ENCODE measurements around the gene ENPP7.

The ENPP7 gene

GRCh38 chr17:79730437-79730768 is 340 bp upstream of the ENPP7 start:
- DNase-seq (ENCODE audit: low read depth in 1 of 2, low spot score in 1 of 2): no peak

GRCh38 chr17:79732254-79732653 is 1.5 kb downstream of the ENPP7 start:
- no peak for DNase-seq (ENCODE audit: low read depth in 1 of 2, low spot score in 1 of 2)

GRCh38 chr17:79732804-79733691 is 2.3 kb downstream of the ENPP7 start:
- no peak for DNase-seq (ENCODE audit: low read depth in 1 of 2, low spot score in 1 of 2)

DNA sequence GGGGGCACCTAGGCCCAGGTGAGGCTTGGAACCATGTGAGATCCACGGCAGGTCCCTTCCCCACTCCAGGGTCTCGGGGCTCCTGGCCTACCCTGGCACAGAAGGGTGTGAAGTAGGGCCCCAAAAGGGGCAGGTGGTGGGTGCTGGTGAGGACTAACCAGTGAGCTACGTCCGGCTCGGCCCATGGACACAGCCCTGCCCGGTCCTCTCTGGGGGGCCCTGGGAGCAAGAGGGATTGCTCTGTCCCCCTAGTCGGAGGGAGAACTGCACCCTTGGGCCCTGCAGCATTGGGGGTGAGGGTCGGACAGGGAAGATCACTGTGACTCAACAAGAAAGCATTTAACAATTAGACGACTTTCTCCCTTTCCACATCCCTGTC is 2.9 kb downstream of the ENPP7 start:
- DNase-seq (ENCODE audit: low read depth in 1 of 2, low spot score in 1 of 2): no peak

GRCh38 chr17:79735096-79735495 is 4.4 kb downstream of the ENPP7 start:
- DNase-seq (ENCODE audit: low read depth in 1 of 2, low spot score in 1 of 2): no peak

GRCh38 chr17:79737046-79737921 is 6.5 kb downstream of the ENPP7 start:
- DNase-seq (ENCODE audit: low read depth in 1 of 2, low spot score in 1 of 2): no peak

DNA sequence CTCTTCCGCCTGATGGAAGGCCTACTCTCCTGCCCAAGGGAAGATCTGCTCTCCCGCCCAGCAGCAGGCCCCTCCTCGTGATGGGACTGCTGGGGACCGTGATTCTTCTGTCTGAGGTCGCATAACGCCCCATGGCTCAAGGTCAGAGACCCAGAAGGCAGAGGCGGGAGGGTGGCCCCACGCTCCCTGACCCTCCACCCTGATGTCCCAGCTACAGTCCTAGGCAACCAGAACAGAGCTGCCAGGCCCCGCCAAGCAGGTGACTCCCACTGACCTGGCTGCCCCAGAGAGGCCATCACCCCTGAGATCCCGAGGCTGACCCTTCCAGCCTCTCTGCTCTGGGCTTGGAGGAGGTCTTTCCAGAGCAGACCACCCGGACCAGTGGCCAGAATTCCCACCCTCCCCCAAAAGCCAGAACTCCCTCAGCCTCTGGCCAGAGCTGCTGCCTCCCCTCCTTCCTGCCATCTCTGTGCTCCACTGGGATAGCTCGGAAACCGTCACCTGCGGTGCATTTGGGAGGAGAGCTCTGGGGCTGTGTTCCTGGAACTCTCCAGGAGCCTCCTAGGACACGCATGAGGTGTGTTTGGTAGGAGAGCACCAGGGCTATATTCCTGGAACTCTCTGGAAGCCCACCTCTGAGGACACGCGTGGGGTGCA is 7.3 kb downstream of the ENPP7 start:
- no peak for DNase-seq (ENCODE audit: low read depth in 1 of 2, low spot score in 1 of 2)

GRCh38 chr17:79738643-79739042 is 7.9 kb downstream of the ENPP7 start:
- DNase-seq (ENCODE audit: low read depth in 1 of 2, low spot score in 1 of 2): no peak

- DNase-seq (ENCODE audit: low read depth in 1 of 2, low spot score in 1 of 2): no peak
Observed at GRCh38 chr17:79739148-79740062, 8.7 kb downstream of the ENPP7 start.

GRCh38 chr17:79740413-79740812 is 9.7 kb downstream of the ENPP7 start:
- no peak for DNase-seq (ENCODE audit: low read depth in 1 of 2, low spot score in 1 of 2)

DNA sequence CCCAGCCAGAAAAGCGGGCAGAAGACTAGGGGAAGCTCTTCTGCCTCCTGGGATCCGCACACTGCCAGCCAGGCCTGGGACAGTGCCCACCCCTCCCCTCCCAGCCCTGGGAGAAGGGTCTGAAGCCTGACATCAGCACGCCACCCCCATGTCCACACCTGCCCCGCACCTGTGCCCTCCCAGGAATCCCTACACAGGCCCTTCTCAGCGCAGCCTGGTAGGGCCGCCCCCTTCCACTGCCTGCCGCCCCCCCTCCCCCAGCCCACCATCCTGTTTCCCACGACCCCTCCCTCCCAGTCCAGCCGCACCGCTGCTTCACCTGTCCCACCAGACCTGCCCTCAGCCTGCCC is 10.6 kb downstream of the ENPP7 start:
- no peak for DNase-seq (ENCODE audit: low read depth in 1 of 2, low spot score in 1 of 2)

GRCh38 chr17:79741751-79742588 is 11.2 kb downstream of the ENPP7 start:
- peak; percentile 48 to 58 for DNase-seq (ENCODE audit: low read depth in 1 of 2, low spot score in 1 of 2)

GRCh38 chr17:79742589-79742918 is 11.8 kb downstream of the ENPP7 start:
- DNase-seq (ENCODE audit: low read depth in 1 of 2, low spot score in 1 of 2): no peak

DNA sequence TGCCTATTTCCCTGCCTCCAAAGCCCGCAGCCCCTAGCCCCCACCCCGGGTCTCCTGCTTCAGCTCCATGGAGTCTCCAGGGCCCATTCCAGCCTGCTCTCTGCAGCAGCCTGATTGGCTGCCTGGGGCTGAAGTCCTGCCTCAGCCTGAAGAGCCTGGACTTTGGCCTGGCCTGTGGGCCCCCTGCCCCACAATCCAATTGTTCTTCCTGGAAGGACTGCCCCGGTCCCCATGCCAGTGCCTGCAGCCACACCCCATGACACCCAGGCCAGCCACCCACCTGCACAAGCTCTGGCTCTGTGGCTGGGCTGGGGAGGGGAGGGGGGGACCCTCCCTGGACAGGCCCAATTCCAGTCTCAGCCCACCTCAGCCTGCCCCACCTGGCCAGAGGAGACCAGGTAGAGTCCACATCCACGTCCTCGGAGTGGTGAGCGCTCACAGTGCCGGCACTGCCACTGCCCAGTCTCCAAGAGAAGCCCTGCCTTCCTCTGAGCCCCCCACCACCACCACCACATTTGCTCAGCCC is 12.3 kb downstream of the ENPP7 start:
- no peak for DNase-seq (ENCODE audit: low read depth in 1 of 2, low spot score in 1 of 2)

DNA sequence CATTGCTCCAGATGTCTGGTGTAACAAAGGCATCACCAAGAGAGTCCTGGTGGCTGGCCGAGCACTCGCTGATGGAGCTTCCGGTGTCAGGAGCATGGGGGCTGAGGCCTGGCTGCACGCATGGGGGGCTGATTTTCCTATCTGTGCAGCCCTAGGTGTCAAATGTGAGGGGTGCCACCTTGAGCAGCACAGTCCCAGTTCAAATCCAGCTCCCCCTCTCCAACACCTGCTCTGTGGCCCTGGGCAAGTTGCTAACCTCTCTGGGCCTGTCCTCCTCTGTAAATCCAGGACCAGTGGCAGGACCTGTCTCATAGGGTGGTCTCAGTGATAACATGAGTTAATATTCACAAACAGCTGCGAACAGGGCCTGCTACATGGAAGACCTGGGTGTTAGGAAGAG is 12.9 kb downstream of the ENPP7 start:
- no peak for DNase-seq (ENCODE audit: low read depth in 1 of 2, low spot score in 1 of 2)

DNA sequence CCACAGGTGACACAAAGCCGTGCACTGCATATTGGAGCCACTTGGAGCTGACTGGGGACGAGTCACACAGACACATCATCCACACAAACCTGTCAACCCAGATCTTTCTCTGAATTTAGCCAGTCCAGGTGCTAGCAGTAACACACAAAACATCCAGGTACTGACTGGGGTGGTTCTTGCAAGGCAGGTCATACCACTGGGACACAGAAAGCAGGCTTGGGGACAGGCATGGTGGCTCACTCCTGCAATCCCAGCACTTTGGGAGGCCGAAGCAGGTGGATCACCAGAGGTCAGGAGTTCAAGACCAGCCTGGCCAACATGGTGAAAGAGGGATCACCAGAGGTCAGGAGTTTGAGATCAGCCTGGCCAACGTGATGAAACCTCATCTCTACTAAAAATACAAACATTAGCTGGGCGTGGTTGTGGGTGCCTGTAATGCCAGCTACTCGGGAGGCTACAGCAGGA is 14.9 kb downstream of the ENPP7 start:
- DNase-seq (ENCODE audit: low read depth in 1 of 2, low spot score in 1 of 2): no peak

- DNase-seq (ENCODE audit: low read depth in 1 of 2, low spot score in 1 of 2): no peak
Observed at GRCh38 chr17:79746889-79747507, 16.3 kb downstream of the ENPP7 start.

- DNase-seq (ENCODE audit: low read depth in 1 of 2, low spot score in 1 of 2): no peak
Observed at GRCh38 chr17:79747508-79748294, 17.0 kb downstream of the ENPP7 start.

Data from activated T-helper 1 cell treated with anti-CD3 and anti-CD28 coated beads, Interleukin-2, amount 50 U/mL, for 16 hours (primary cell).